Measurements from ENCODE around the gene ERLEC1. TPM values are rescaled to one million over a fixed set of nuclear protein-coding genes. Genes with fewer than 3 reads are reported as not detected.

ERLEC1 gene
- total RNA-seq, 2 experiments from 2014 or later = 22.7 to 26.4 TPM

DNA sequence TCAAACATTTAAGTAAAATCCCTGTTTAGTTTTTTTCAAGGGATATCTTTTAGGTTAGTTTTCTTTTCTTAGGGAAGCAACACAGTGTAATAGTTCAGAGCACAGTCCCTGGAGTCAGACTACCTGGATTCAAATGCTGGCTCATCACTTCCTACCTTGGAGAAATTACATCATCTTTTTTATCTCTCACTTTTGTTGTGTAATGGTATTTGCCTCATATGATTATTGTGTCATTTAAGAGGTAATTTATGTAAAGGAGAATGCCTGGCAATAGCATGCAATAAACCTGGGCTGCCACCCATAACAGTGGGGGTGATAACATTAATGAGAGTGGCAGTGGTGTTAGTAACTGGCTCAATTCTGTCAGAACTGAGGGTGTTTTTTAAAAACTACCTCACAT lies 26.3 kb downstream of the ERLEC1 start:
- Histone ChIP-seq H3K4me3 (ENCODE audit: low read depth, low read length, poor library complexity, severe bottlenecking) (no peak overlapping the region), H3K4me2 (ENCODE audit: low read length) (no peak overlapping the region), H3K9me3 (ENCODE audit: low read length) (no peaks in the 10 kb centered on the region), H3K9me2 (ENCODE audit: insufficient read depth, low read length) (no peaks in the 10 kb centered on the region), H4K20me1 (ENCODE audit: insufficient read depth, low read length) (no peaks in the 10 kb centered on the region), H3K79me2 (ENCODE audit: insufficient read depth, low read depth, low read length) (no peaks in the 10 kb centered on the region), H3K36me3 (ENCODE audit: insufficient read depth, low read length) (peaks cover 77% of the 10 kb centered on the region), H3K27ac (ENCODE audit: low read depth, low read length, poor library complexity, severe bottlenecking) (no peak overlapping the region), H3K4me1 (ENCODE audit: insufficient read depth, low read length, poor library complexity, severe bottlenecking) (no peaks in the 10 kb centered on the region), H2AFZ (ENCODE audit: low read length) (no peak overlapping the region)
- CTCF ChIA-PET (ENCODE audit: unreplicated experiment) = no interaction called here
- intact Hi-C loops (cut with micrococcal nuclease; ENCODE audit: unreplicated experiment) = no loop called here
- TF ChIP-seq, protein P1, sequence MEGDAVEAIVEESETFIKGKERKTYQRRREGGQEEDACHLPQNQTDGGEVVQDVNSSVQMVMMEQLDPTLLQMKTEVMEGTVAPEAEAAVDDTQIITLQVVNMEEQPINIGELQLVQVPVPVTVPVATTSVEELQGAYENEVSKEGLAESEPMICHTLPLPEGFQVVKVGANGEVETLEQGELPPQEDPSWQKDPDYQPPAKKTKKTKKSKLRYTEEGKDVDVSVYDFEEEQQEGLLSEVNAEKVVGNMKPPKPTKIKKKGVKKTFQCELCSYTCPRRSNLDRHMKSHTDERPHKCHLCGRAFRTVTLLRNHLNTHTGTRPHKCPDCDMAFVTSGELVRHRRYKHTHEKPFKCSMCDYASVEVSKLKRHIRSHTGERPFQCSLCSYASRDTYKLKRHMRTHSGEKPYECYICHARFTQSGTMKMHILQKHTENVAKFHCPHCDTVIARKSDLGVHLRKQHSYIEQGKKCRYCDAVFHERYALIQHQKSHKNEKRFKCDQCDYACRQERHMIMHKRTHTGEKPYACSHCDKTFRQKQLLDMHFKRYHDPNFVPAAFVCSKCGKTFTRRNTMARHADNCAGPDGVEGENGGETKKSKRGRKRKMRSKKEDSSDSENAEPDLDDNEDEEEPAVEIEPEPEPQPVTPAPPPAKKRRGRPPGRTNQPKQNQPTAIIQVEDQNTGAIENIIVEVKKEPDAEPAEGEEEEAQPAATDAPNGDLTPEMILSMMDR (conservative IDR thresholded peaks at IDR 0.05; ENCODE audit: low read length) = no peak
- no peak for TF ChIP-seq EZH2phosphoT487 (IDR thresholded peaks at IDR 0.05; ENCODE audit: borderline replicate concordance, low read depth, low read length)
- BruUV-seq (replicated peaks) = no TSS peak
- DNase-seq (ENCODE audit: low spot score) = no peak
- POLR2A ChIA-PET = interaction anchor here (0.7 kb wide), 1 partner anchor 64 kb away, joined by 4 read pairs; no protein-coding TSS in a partner anchor

DNA sequence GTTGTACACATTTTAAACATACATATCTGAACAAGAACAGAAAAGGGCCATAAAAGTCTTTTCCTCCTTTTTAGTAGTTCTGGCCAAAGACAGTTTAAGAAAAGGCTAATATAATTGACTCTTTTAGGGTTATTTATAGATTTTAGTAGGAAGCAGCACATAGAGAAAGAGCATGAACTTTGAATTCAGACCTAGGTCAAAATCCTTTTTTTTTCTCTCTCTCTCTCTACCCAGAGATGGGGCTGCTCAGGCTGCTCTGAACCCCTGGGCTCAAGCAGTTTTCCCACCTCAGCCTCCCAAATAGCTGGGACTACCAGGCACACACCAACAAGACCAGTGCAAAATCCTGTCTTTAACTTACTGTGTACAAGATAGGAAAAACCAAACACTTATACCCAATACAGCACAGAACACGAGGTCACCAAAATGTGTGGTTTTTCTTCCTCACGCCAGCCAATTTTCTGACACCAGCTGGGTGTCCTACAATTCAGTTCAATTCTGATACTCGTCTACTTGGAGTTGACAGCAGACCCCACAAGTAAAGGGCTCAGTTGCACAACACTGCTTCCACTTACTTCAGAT lies 32.1 kb downstream of the ERLEC1 start:
- intact Hi-C loops (cut with micrococcal nuclease; ENCODE audit: unreplicated experiment) = no loop called here
- BruUV-seq (replicated peaks) = no TSS peak
- POLR2A ChIA-PET = interaction anchor here (0.7 kb wide), 1 partner anchor 645 kb away, joined by 4 read pairs; no protein-coding TSS in a partner anchor

More for the DNA sequence above, 32.1 kb downstream of the ERLEC1 start:
- Histone ChIP-seq H2AFZ (ENCODE audit: low read length) (no peak overlapping the region), H3K9me3 (ENCODE audit: low read length) (no peaks in the 10 kb centered on the region), H3K4me1 (ENCODE audit: insufficient read depth, low read length, poor library complexity, severe bottlenecking) (no peaks in the 10 kb centered on the region), H3K9me2 (ENCODE audit: insufficient read depth, low read length) (no peaks in the 10 kb centered on the region), H3K4me2 (ENCODE audit: low read length) (no peak overlapping the region), H3K27ac (ENCODE audit: low read depth, low read length, poor library complexity, severe bottlenecking) (no peak overlapping the region), H3K79me2 (ENCODE audit: insufficient read depth, low read depth, low read length) (no peaks in the 10 kb centered on the region), H4K20me1 (ENCODE audit: insufficient read depth, low read length) (no peaks in the 10 kb centered on the region), H3K36me3 (ENCODE audit: insufficient read depth, low read length) (peaks cover 48% of the 10 kb centered on the region), H3K4me3 (ENCODE audit: low read depth, low read length, poor library complexity, severe bottlenecking) (no peak overlapping the region)
- TF ChIP-seq EZH2phosphoT487 (IDR thresholded peaks at IDR 0.05; ENCODE audit: borderline replicate concordance, low read depth, low read length) = no peak
- TF ChIP-seq, protein P1 (conservative IDR thresholded peaks at IDR 0.05; ENCODE audit: low read length) = no peak
- DNase-seq (ENCODE audit: low spot score) = no peak
- CTCF ChIA-PET (ENCODE audit: unreplicated experiment) = interaction anchor here (0.6 kb wide), 1 partner anchor 109 kb away, joined by 8 read pairs; no protein-coding TSS in a partner anchor
